ENCODE results near the gene AKR1C3. TPM values are rescaled to one million over a fixed set of nuclear protein-coding genes. Genes with fewer than 3 reads are reported as not detected.

AKR1C3 gene
- total RNA-seq, 2 donors from 2014 or later, result 6.5 to 12.8 TPM

DNA sequence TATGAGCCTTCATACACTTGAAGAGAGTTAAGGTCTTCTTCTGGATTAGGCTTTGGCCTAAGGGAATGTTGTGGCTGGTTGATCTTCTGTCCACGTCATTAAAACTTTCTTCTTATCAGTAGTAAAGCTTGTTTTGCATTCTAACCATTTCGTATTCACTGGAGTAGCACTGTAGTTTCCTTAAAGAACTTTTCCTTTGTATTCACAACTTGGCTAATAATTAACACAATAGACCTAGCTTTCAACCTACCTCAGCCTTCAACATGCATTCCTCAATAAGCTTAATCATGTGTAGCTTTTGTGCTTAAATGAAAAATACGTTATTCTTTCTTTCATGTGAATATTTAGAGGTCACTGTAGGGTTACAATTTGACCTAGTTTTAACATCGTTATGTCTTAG lies 48.0 kb downstream of the AKR1C3 start:
- no peaks in the 10 kb centered on the region for H3K9me3 ChIP-seq
- DNase-seq (ENCODE audit: low spot score), result no peak
- 51% methylated on average over 4 of the region's 4 CpGs for WGBS
- H3K27ac ChIP-seq, result no peak overlapping the region
- no peaks in the 10 kb centered on the region for H3K4me1 ChIP-seq (replicated peaks)
- no peaks in the 10 kb centered on the region for H3K27me3 ChIP-seq (replicated peaks; ENCODE audit: insufficient read depth)
- TF ChIP-seq, protein P1, sequence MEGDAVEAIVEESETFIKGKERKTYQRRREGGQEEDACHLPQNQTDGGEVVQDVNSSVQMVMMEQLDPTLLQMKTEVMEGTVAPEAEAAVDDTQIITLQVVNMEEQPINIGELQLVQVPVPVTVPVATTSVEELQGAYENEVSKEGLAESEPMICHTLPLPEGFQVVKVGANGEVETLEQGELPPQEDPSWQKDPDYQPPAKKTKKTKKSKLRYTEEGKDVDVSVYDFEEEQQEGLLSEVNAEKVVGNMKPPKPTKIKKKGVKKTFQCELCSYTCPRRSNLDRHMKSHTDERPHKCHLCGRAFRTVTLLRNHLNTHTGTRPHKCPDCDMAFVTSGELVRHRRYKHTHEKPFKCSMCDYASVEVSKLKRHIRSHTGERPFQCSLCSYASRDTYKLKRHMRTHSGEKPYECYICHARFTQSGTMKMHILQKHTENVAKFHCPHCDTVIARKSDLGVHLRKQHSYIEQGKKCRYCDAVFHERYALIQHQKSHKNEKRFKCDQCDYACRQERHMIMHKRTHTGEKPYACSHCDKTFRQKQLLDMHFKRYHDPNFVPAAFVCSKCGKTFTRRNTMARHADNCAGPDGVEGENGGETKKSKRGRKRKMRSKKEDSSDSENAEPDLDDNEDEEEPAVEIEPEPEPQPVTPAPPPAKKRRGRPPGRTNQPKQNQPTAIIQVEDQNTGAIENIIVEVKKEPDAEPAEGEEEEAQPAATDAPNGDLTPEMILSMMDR (IDR thresholded peaks at IDR 0.05), result no peak
- H3K4me3 ChIP-seq, result no peak overlapping the region
- intact Hi-C loops (cut with DNase I), result no loop called here
- H3K36me3 ChIP-seq, result no peaks in the 10 kb centered on the region

DNA sequence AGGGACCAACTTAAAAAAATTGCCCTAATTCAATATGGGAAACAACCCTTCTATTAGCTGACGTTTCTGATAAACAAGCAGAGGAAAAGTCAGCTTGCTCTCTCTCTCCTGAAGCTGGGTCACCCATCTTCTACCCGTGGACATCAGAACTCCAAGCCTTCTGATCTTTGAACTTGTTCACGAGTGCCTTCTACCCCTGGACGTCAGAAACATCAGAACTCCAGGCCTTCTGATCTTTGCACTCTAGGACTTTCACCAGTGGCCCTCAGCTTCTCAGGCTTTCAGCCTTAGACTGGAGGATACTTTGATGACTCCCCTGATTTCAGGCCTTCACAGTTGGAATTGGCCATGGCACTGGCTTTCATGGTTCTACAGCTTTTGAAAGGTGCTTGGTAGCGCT lies 48.9 kb downstream of the AKR1C3 start:
- WGBS, result 78% methylated on average over 5 of the region's 5 CpGs
- H3K27me3 ChIP-seq (replicated peaks; ENCODE audit: insufficient read depth), result no peaks in the 10 kb centered on the region
- H3K27ac ChIP-seq, result no peak overlapping the region
- H3K4me3 ChIP-seq, result no peak overlapping the region
- H3K4me1 ChIP-seq (replicated peaks), result no peaks in the 10 kb centered on the region
- TF ChIP-seq, protein P1 (IDR thresholded peaks at IDR 0.05), result no peak
- no peak for TF ChIP-seq POLR2AphosphoS5 (IDR thresholded peaks at IDR 0.05)
- H3K36me3 ChIP-seq, result no peaks in the 10 kb centered on the region
- DNase-seq (ENCODE audit: low spot score), result no peak
- intact Hi-C loops (cut with DNase I), result no loop called here
- H3K9me3 ChIP-seq, result no peaks in the 10 kb centered on the region

DNA sequence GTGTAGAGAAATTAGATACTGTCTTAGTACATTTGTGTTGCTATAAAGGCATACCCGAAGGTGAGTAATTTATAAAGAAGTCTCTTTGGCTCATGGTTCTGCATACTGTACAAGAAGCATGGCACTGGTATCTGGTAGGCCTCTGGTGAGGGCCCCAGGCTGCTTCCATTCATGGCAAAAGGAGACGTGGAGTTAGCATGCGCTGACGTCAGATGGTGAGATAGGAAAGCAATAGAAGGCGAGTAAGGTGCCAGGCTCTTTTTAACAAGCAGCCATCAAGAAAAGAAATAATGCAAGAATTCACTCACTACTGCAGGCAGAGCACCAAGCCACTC lies 52.7 kb downstream of the AKR1C3 start:
- Histone ChIP-seq H3K4me1 (replicated peaks) (no peaks in the 10 kb centered on the region), H3K36me3 (no peaks in the 10 kb centered on the region), H3K27me3 (replicated peaks; ENCODE audit: insufficient read depth) (no peaks in the 10 kb centered on the region), H3K9me3 (no peaks in the 10 kb centered on the region), H3K4me3 (no peak overlapping the region), H3K27ac (no peak overlapping the region)
- intact Hi-C loops (cut with DNase I), result no loop called here
- DNase-seq (ENCODE audit: low spot score), result no peak
- WGBS, result 84% methylated on average over 5 of the region's 5 CpGs
- TF ChIP-seq, protein P1 (IDR thresholded peaks at IDR 0.05), result no peak

DNA sequence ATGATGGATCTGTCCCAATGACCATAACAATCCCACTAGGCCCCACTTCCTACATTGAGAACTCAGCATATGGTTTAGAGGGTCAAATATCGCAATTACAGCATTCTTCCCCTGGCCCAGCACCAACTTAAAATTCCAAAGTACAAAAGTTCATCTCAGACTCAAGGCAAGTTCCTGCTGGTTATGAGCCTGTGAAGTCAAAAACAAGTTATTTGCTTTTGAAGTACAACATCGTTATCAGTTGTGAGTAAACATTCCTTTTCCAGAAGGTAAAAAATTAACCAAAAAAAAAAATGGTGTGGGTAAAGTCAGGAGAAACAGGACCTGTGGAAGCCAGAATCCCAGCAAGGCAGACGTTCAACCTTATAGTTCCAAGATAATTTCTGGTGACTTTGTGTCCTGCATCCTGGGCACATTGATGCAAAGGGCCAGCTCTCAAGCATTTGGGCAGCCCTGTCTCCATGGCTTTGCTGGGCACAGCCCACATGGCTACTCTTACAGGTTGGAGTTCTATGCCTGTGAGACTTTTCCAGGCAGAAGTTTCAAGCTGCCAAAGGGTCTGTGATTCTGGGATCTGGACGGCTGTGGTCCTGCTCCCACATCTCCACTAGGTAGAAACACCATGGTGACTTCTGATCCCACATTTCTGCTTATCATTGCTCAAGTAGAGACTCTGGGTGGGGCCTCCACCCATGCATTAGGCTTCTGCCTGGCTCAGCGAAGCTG lies 53.2 kb downstream of the AKR1C3 start:
- H3K27me3 ChIP-seq (replicated peaks; ENCODE audit: insufficient read depth), result no peaks in the 10 kb centered on the region
- no peaks in the 10 kb centered on the region for H3K4me1 ChIP-seq (replicated peaks)
- no peak for DNase-seq (ENCODE audit: low spot score)
- H3K27ac ChIP-seq, result no peak overlapping the region
- no peaks in the 10 kb centered on the region for H3K9me3 ChIP-seq
- 62% methylated on average over 5 of the region's 5 CpGs for WGBS
- H3K4me3 ChIP-seq, result no peak overlapping the region
- TF ChIP-seq POLR2A (IDR thresholded peaks at IDR 0.05) (no peak), POLR2AphosphoS5 (IDR thresholded peaks at IDR 0.05) (no peak)
- TF ChIP-seq, protein P1 (IDR thresholded peaks at IDR 0.05), result no peak
- H3K36me3 ChIP-seq, result no peaks in the 10 kb centered on the region
- intact Hi-C loops (cut with DNase I), result no loop called here

DNA sequence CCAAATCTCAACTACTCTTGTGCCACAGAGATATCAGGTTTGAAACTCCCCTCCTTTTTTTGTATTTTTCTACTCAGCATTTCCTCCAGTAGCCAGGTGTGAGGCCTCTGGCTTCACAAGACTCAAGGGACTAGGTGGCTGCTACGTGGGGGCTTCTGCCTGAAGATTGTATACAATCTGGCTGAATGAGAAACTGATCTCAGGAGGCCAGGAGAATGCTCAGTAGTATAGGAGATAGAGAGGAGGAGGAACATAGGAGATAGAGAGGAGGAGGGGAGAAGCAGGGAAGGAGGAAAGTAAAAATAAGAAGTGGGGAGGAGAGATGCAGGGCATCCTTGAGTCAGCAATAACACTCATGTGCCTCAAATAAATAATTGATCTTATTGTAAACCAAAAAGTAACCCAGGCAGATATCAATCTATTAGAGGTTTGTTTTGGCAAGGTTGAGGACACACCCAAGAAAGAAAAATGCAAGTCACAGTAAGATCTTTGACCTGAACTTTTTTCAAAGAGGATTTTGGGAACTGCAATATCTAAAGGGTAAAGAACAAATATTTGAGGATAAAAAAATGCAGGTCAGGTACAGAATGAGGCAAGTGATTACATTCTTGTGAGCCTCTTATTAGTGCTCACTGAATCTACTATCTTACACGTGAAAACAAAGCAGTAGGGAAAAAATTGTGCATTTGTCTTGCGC lies 53.9 kb downstream of the AKR1C3 start:
- Histone ChIP-seq H3K4me1 (replicated peaks) (no peaks in the 10 kb centered on the region), H3K27ac (no peak overlapping the region), H3K9me3 (no peaks in the 10 kb centered on the region), H3K36me3 (no peaks in the 10 kb centered on the region), H3K4me3 (no peak overlapping the region), H3K27me3 (replicated peaks; ENCODE audit: insufficient read depth) (no peaks in the 10 kb centered on the region)
- WGBS, result 59% methylated on average over 3 of the region's 3 CpGs
- TF ChIP-seq, protein P1 (IDR thresholded peaks at IDR 0.05), result no peak
- TF ChIP-seq POLR2A (IDR thresholded peaks at IDR 0.05), result no peak
- no peak for TF ChIP-seq POLR2AphosphoS5 (IDR thresholded peaks at IDR 0.05)
- intact Hi-C loops (cut with DNase I), result no loop called here
- DNase-seq (ENCODE audit: low spot score), result no peak

All from prostate gland (tissue), 2 donors.